GM13976 (cell line): ENCODE results near the gene MRPL53.
A peak's percentile ranks its signal among the peaks of the same experiment; 100 is the strongest.

ENCODE experiments used
- DNase-seq: peaks from one replicate; pipeline ENCODE4 v3.0.0; 2012; ENCODE audit warnings: low spot score
- in situ Hi-C: fragments of 300-500 bp; cut with MboI; formaldehyde crosslinking; loops from one replicate; pipeline ENCODE4 v1.12.0; 2022; ENCODE audit warnings: low sequenced_read_pairs, mixed read lengths, inconsistent platforms; ENCODE audit not compliant: unreplicated experiment
- TF ChIP-seq, protein P1 (sequence below): IDR thresholded peaks from 2 replicates; pipeline ENCODE4 v1.5.1; 2012; ENCODE audit warnings: borderline replicate concordance, mild to moderate bottlenecking; ENCODE audit not compliant: insufficient read depth; ENCODE audit errors: extremely low read depth, missing control alignments, control extremely low read depth

MRPL53 gene

DNA sequence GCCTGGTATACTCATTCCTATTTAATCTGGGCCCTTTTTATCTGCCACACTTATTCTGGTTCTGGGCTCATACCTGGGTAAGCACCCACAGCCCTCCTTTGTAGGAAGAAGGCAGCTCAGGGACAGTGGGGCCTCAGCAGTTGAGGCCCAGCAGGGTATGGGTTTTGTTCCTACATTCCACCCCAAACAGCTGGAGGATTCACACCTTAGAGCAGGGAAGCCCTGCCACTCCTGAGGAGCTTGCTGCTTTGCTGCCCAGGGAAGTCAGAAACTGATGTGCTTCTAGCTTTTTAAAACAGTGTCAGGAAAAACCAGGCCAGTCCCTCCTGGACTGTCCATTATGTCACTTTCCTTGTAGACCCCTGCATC lies 28.1 kb upstream of the MRPL53 start:
- no peak for DNase-seq
- TF ChIP-seq, protein P1, sequence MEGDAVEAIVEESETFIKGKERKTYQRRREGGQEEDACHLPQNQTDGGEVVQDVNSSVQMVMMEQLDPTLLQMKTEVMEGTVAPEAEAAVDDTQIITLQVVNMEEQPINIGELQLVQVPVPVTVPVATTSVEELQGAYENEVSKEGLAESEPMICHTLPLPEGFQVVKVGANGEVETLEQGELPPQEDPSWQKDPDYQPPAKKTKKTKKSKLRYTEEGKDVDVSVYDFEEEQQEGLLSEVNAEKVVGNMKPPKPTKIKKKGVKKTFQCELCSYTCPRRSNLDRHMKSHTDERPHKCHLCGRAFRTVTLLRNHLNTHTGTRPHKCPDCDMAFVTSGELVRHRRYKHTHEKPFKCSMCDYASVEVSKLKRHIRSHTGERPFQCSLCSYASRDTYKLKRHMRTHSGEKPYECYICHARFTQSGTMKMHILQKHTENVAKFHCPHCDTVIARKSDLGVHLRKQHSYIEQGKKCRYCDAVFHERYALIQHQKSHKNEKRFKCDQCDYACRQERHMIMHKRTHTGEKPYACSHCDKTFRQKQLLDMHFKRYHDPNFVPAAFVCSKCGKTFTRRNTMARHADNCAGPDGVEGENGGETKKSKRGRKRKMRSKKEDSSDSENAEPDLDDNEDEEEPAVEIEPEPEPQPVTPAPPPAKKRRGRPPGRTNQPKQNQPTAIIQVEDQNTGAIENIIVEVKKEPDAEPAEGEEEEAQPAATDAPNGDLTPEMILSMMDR: no peak
- in situ Hi-C loops: no loop called here

DNA sequence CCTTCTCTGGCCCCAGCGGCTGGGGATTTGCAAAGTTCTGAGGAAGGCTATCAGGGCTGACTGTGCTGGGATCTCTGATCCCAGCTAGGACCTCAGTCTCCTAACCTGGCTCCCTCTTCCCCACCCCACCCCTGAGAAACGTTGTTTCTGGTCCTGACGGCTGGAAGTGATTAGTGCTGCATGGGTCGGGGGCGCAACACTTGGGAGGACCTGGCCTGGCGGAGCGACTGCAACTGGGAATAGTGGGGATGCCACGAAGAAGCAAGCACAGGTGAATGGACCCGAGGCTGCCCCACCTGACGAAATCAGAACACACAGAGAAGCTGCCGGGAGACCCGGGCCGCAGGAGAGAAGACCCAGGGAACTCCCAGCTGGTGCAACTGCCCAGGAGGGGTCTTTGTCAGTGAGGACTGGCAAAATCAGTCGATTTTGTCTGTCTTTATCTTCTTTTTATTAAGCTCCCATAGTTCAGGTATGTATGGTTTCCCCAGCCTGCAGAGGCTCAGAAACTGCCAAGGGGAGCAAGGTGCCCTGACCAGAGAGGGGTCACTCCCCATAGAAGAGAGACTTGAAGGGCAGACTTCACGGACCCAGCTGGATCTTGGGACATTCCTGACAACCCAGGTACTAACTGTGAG lies 27.6 kb upstream of the MRPL53 start:
- no peak for DNase-seq
- TF ChIP-seq, protein P1: no peak
- in situ Hi-C loops: loop anchor here (25.0 kb wide), 1 partner anchor 362 kb away; no protein-coding TSS in a partner anchor

DNA sequence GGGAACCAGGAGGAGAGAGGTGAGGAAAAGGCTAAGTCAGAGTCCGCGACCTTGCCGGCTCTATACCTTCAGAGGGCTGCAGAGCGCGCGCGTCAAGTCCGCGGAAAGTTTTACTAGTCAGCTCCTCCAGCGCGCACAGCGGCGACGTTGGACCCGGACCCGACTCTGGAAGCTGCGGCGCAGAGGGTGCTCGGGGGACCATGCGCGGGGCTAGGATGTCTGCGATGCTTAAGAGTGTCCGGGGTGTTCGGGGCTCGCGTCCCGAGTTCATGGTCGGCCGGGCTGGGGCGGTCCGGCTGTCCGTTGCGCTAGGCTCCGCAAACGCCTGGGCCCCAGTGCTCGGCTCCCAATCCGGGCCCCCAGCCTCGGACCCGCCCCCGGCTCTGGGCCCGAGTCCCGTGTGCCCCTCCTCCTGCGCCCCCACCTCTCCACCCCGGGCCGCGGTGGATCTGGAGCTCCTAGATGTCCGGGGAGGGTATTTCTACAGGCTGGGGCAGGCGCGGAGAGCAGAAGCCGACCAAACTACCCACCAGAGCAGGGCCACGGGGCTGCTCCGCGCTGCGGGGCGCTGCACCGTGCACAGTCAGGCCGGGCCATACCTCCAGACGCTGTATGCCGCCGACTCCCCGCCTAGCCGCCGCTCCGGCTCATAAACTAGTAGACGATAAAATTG lies 26.9 kb upstream of the MRPL53 start, which contains the start of gene LBX2:
TSS of gene LBX2 (minus strand) at position 337 of the 673 bp plus-strand sequence. CDS start at position 271, 66 bp downstream.
- DNase-seq: no peak
- TF ChIP-seq, protein P1: no peak
- in situ Hi-C loops: loop anchor here (25.0 kb wide), 1 partner anchor 363 kb away; no protein-coding TSS in a partner anchor

DNA sequence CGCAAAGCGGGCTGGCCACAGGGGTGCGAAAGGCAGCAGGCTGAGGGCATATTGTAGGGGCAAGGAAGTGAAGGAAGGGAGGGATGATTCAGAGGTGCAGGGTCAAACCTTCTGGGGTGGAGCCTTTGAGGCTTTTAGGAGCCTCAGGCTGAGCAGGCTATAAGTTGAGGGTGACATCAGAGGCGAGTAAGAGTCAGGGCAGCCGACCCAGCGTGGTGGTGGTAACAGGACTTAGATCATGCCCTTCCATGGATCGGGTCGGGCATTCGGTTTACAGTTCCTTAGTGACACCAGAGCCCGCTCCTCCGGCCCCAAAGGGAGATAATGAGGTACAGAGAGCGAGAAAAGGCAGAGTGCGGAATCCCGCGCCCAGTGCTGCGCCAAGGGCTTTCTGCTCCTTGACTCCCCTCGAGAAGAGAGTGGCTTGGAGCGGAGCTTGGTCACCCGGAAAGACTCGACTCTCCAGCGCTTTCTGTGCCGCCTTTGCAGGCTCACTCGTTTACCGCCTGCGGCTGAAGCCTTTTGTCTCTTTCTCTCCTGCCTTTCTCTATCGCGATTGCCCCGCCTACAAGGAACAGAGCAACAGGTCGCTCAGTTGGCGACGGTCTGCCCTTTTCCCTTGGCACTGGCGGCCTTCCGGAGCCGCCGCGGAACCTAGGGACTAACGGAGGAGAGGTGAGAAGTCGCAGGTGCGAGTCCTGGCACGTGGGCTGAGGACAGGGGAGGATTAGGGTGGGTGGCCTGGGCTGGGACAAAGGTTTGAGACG lies 26.2 kb upstream of the MRPL53 start:
- DNase-seq: peak; percentile 57
- in situ Hi-C loops: loop anchor here (25.0 kb wide), 1 partner anchor 364 kb away; no protein-coding TSS in a partner anchor
- TF ChIP-seq, protein P1: no peak

DNA sequence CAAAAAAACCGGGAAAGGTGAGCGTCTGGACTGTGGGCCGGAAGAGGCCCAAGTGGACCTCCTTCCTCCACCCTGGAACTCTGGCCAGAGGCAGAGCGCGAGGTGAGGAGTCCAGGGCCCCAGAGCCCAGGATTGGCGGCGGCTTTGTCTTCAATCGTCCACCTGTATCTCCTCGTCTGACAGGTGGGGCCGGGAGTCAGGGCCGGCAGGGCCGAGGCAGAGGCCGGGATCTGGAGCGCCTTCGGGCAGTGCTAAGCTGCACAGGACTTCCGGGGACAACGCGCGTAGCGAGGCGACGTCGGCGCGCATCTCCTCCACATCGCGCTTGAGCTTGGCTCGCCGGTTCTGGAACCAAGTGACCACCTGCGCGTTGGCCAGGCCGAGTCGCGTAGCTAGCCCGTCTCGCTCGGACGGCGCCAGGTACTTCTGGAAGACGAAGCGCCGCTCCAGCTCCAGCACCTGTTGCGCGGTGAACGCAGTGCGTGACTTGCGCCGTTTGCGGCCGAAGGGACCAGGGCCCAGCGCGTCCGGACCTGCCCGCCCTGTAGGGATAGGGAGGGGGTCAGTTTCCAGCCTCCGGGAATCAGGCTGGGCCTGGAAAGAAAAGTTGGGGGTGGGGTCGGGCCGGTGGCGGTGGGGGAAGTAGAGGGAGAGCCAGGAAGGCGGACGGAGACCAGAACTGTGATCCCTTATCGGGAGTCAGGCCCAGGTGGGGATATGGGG lies 25.5 kb upstream of the MRPL53 start:
- TF ChIP-seq, protein P1: no peak
- in situ Hi-C loops: loop anchor here (25.0 kb wide), 1 partner anchor 364 kb away; no protein-coding TSS in a partner anchor

More for the DNA sequence above, 25.5 kb upstream of the MRPL53 start:
- DNase-seq: peak; percentile 65
